ENCODE measurements around the gene CFAP99.
"Not testable (repeated sequence)": the region's sequence is repeated elsewhere in the genome, so short reads cannot be mapped to it uniquely, and the experiment has no call there.

Gene CFAP99

GRCh38 chr4:2412885-2413716, 5.7 kb upstream of the CFAP99 start:
- DNase-seq: peak; percentile 86

- peak; percentile 13 for DNase-seq
Measured at GRCh38 chr4:2413821-2414610, 4.7 kb upstream of the CFAP99 start.

GRCh38 chr4:2415213-2415612, 3.5 kb upstream of the CFAP99 start:
- no peak for DNase-seq

GRCh38 chr4:2415881-2416563, 2.7 kb upstream of the CFAP99 start:
- no peak for DNase-seq

- peak; percentile 12 for DNase-seq
Measured at GRCh38 chr4:2416564-2417225, 2.1 kb upstream of the CFAP99 start.

- DNase-seq: no peak
Measured at GRCh38 chr4:2417226-2417764, 1.5 kb upstream of the CFAP99 start.

GRCh38 chr4:2417765-2418649, 748 bp upstream of the CFAP99 start, which contains the start of gene ZFYVE28:
ZFYVE28 (minus strand) TSS chr4:2418645; CDS start chr4:2418323, 322 bp downstream.
- DNase-seq: no peak

GRCh38 chr4:2419814-2420213, 1.1 kb downstream of the CFAP99 start:
- DNase-seq: no peak

- DNase-seq: no peak
Measured at GRCh38 chr4:2421928-2422327, 3.2 kb downstream of the CFAP99 start.

GRCh38 chr4:2423066-2423465, 4.3 kb downstream of the CFAP99 start:
- DNase-seq: no peak

- no peak for DNase-seq
Measured at GRCh38 chr4:2423695-2424094, 4.9 kb downstream of the CFAP99 start.

- DNase-seq: no peak
Measured at GRCh38 chr4:2424581-2424980, 5.8 kb downstream of the CFAP99 start.

GRCh38 chr4:2425386-2426068, 6.8 kb downstream of the CFAP99 start:
- DNase-seq: no peak

- DNase-seq: no peak
Measured at GRCh38 chr4:2426069-2426397, 7.3 kb downstream of the CFAP99 start.

GRCh38 chr4:2426711-2427275, 8.0 kb downstream of the CFAP99 start:
- no peak for DNase-seq

GRCh38 chr4:2427383-2428334, 8.9 kb downstream of the CFAP99 start:
- DNase-seq: no peak

GRCh38 chr4:2428496-2429213, 9.9 kb downstream of the CFAP99 start:
- DNase-seq: no peak

GRCh38 chr4:2429945-2430757, 11.4 kb downstream of the CFAP99 start:
- DNase-seq: not testable (repeated sequence)
